H1 (cell line): Measurements from ENCODE around the gene PREB. TPM values are rescaled to one million over a fixed set of nuclear protein-coding genes. Genes with fewer than 3 reads are reported as not detected.

ENCODE experiments used
- CTCF ChIA-PET: fragments of 300-600 bp; sonication (Branson Sonifier 250); formaldehyde crosslinking; loops from one replicate; lab custom pipeline; 2021; ENCODE audit not compliant: partially characterized antibody; lab: Charles Lee
- POLR2A ChIA-PET: fragments of 300-600 bp; sonication (Branson Sonifier 250); formaldehyde crosslinking; loops from one replicate; lab custom pipeline; 2021; ENCODE audit warnings: inconsistent platforms; ENCODE audit not compliant: partially characterized antibody; lab: Charles Lee
- DNase-seq, 2 experiments: peaks; one replicate each; pipeline versions ENCODE4 v3.0.0 to v3.0.0-alpha.2; 2010 to 2022; ENCODE audit warnings: low spot score in 2 of 2, low read depth in 1 of 2, mixed read lengths in 1 of 2
- FAIRE-seq: peaks from 2 replicates; lab custom pipeline; 2011; peaks lifted over from hg19 to GRCh38; lab: Jason Lieb, UNC
- H2AFZ ChIP-seq: 2 replicates; pipeline ENCODE4 v1.8.1; 2012; ENCODE audit warnings: low read length, inconsistent platforms
- H2AK5ac ChIP-seq: 2 replicates; pipeline ENCODE4 v1.6.1; 2013; ENCODE audit warnings: low read depth, low read length
- H2BK120ac ChIP-seq: replicated peaks from 2 replicates; pipeline ENCODE3; 2013; ENCODE audit warnings: low read depth, low read length, inconsistent platforms
- H2BK12ac ChIP-seq: 2 replicates; pipeline ENCODE4 v1.6.1; 2013; ENCODE audit warnings: low read depth, low read length
- H2BK15ac ChIP-seq: 2 replicates; pipeline ENCODE4 v1.6.1; 2013; ENCODE audit warnings: low read length
- H2BK20ac ChIP-seq: 2 replicates; pipeline ENCODE4 v1.6.1; 2013; ENCODE audit warnings: low read length
- H2BK5ac ChIP-seq: 2 replicates; pipeline ENCODE4 v1.6.1; 2013; ENCODE audit warnings: low read depth, low read length
- H3K14ac ChIP-seq: 2 replicates; pipeline ENCODE4 v1.6.1; 2013; ENCODE audit warnings: inconsistent platforms; ENCODE audit not compliant: insufficient read length
- H3K18ac ChIP-seq: 2 replicates; pipeline ENCODE4 v1.6.1; 2013; ENCODE audit warnings: low read length; ENCODE audit errors: extremely low read depth
- H3K23ac ChIP-seq: 2 replicates; pipeline ENCODE4 v1.6.1; 2013; ENCODE audit warnings: inconsistent platforms; ENCODE audit not compliant: insufficient read length
- H3K23me2 ChIP-seq: 2 replicates; pipeline ENCODE4 v1.6.1; 2013; ENCODE audit warnings: low read depth, low read length
- H3K27ac ChIP-seq: 2 replicates; pipeline ENCODE4 v1.6.1; 2011; ENCODE audit warnings: low read depth, low read length, inconsistent platforms
- H3K27me3 ChIP-seq, 4 experiments: replicated peaks in 1 of 4; 1 replicate in 1 of 4; 2 replicates in 3 of 4; pipeline versions ENCODE4 v1.6.1 to v1.8.1; 2011 to 2013; ENCODE audit warnings: low read length in 3 of 4, mild to moderate bottlenecking in 3 of 4, inconsistent platforms in 2 of 4, mixed read lengths in 2 of 4, moderate library complexity in 1 of 4; ENCODE audit not compliant: control insufficient read depth in 3 of 4, insufficient read depth in 3 of 4; ENCODE audit errors: extremely low read depth in 1 of 4
- H3K36me3 ChIP-seq, 4 experiments: 2 replicates each; pipeline versions ENCODE4 v1.6.1 to v1.8.1; 2011 to 2013; ENCODE audit warnings: mild to moderate bottlenecking in 4 of 4, low read length in 3 of 4, moderate library complexity in 2 of 4, control low read depth in 1 of 4, inconsistent platforms in 1 of 4; ENCODE audit not compliant: insufficient read depth in 4 of 4, control insufficient read depth in 2 of 4
- H3K4ac ChIP-seq: replicated peaks from 2 replicates; pipeline ENCODE3; 2013; ENCODE audit warnings: low read length, low read depth, mixed read lengths, inconsistent platforms; ENCODE audit not compliant: insufficient read length
- H3K4me1 ChIP-seq, 4 experiments: replicated peaks in 1 of 4; 1 replicate in 1 of 4; 2 replicates in 3 of 4; pipeline versions ENCODE4 v1.6.1 to v1.8.1; 2011 to 2013; ENCODE audit warnings: low read length in 3 of 4, inconsistent platforms in 2 of 4, mixed read lengths in 1 of 4; ENCODE audit not compliant: insufficient read depth in 4 of 4, control insufficient read depth in 3 of 4
- H3K4me2 ChIP-seq, 2 experiments: 2 replicates each; pipeline versions ENCODE4 v1.6.1 to v1.8.1; 2011 to 2013; ENCODE audit warnings: low read depth in 2 of 2, low read length in 2 of 2, control low read depth in 1 of 2, inconsistent platforms in 1 of 2, mild to moderate bottlenecking in 1 of 2; ENCODE audit not compliant: insufficient read depth in 1 of 2
- H3K4me3 ChIP-seq, 4 experiments: fragments of 200-600, 300-600 bp in 1 of 4; sonication (generic), shearing (Covaris generic), sonication (Bioruptor Twin) in 1 of 4; 2 replicates each; pipeline versions ENCODE4 v1.5.1 to v1.8.1; 2011 to 2016; ENCODE audit warnings: low read length in 4 of 4, low read depth in 3 of 4, control low read depth in 2 of 4, inconsistent platforms in 2 of 4, mild to moderate bottlenecking in 2 of 4, mixed read lengths in 1 of 4, moderate library complexity in 1 of 4; ENCODE audit not compliant: insufficient read depth in 2 of 4; ENCODE audit errors: extremely low read depth in 1 of 4
- H3K56ac ChIP-seq: replicated peaks from 2 replicates; pipeline ENCODE3; 2013; ENCODE audit warnings: low read depth, mild to moderate bottlenecking, mixed read lengths, low read length, inconsistent platforms; ENCODE audit not compliant: insufficient read length
- H3K79me1 ChIP-seq: 2 replicates; pipeline ENCODE4 v1.6.1; 2013; ENCODE audit warnings: low read depth, low read length, control low read depth
- H3K79me2 ChIP-seq, 2 experiments: 2 replicates each; pipeline versions ENCODE4 v1.6.1 to v1.8.1; 2012 to 2013; ENCODE audit warnings: low read length in 2 of 2, mild to moderate bottlenecking in 2 of 2, inconsistent platforms in 1 of 2; ENCODE audit not compliant: insufficient read depth in 2 of 2, control insufficient read depth in 1 of 2
- H3K9ac ChIP-seq, 4 experiments: replicated peaks in 1 of 4; 1 replicate in 1 of 4; 2 replicates in 3 of 4; pipeline versions ENCODE4 v1.6.1 to v1.8.1; 2011 to 2013; ENCODE audit warnings: low read depth in 3 of 4, low read length in 3 of 4, control low read depth in 2 of 4, mild to moderate bottlenecking in 2 of 4, moderate library complexity in 2 of 4, inconsistent platforms in 1 of 4; ENCODE audit errors: extremely low read depth in 1 of 4
- H3K9me3 ChIP-seq, 2 experiments: 2 replicates each; pipeline versions ENCODE4 v1.6.1 to v1.8.1; 2012 to 2013; ENCODE audit warnings: mild to moderate bottlenecking in 2 of 2, moderate library complexity in 2 of 2, control low read depth in 1 of 2, inconsistent platforms in 1 of 2, low read depth in 1 of 2, low read length in 1 of 2, mixed read lengths in 1 of 2; ENCODE audit not compliant: insufficient read depth in 2 of 2
- H4K20me1 ChIP-seq, 2 experiments: replicated peaks in 1 of 2; 2 replicates each; pipeline versions ENCODE3 to v1.8.1; 2011 to 2013; ENCODE audit warnings: inconsistent platforms in 2 of 2, low read length in 2 of 2, mild to moderate bottlenecking in 1 of 2; ENCODE audit not compliant: insufficient read depth in 2 of 2, control insufficient read depth in 1 of 2
- H4K5ac ChIP-seq: 2 replicates; pipeline ENCODE4 v1.6.1; 2013; ENCODE audit warnings: low read length, low read depth, mixed read lengths, inconsistent platforms; ENCODE audit not compliant: insufficient read length
- H4K8ac ChIP-seq: 2 replicates; pipeline ENCODE4 v1.8.0; 2013; ENCODE audit warnings: mild to moderate bottlenecking, moderate library complexity, low read length, inconsistent platforms; ENCODE audit not compliant: insufficient read depth; ENCODE audit errors: extremely low read depth
- H4K91ac ChIP-seq: replicated peaks from 2 replicates; pipeline ENCODE3; 2013; ENCODE audit warnings: low read length, mixed read lengths, inconsistent platforms; ENCODE audit not compliant: insufficient read length
- CBX8 ChIP-seq: fragments of 300-800, 300-1000 bp; sonication (generic); IDR thresholded peaks from 2 replicates; pipeline ENCODE4 v1.7.1; 2016; ENCODE audit warnings: low read depth, low read length, borderline replicate concordance
- EP300 ChIP-seq, 2 experiments: IDR thresholded peaks; 1 replicate in 1 of 2; 2 replicates in 1 of 2; pipeline ENCODE4 v1.6.1; 2011 to 2012; ENCODE audit warnings: low read depth in 2 of 2, low read length in 2 of 2, mild to moderate bottlenecking in 2 of 2, borderline replicate concordance in 1 of 2, inconsistent platforms in 1 of 2, moderate library complexity in 1 of 2
- EZH2 ChIP-seq: fragments of 200-600 bp; sonication (generic); IDR thresholded peaks from 2 replicates; pipeline ENCODE4 v1.7.1; 2012; ENCODE audit warnings: low read depth, mild to moderate bottlenecking, moderate library complexity, low read length, inconsistent platforms; ENCODE audit not compliant: severe bottlenecking
- HDAC2 ChIP-seq, 2 experiments: fragments of 300-600 bp in 1 of 2; sonication (generic) in 1 of 2; IDR thresholded peaks; 2 replicates each; pipeline ENCODE4 v1.6.1; 2011 to 2012; ENCODE audit warnings: low read depth in 2 of 2, low read length in 2 of 2, mild to moderate bottlenecking in 2 of 2, moderate library complexity in 2 of 2, borderline replicate concordance in 1 of 2, inconsistent platforms in 1 of 2
- JUND ChIP-seq: IDR thresholded peaks from 2 replicates; pipeline ENCODE4 v1.6.1; 2011; ENCODE audit warnings: mild to moderate bottlenecking, improper control_type of control experiment, low read length
- KDM5A ChIP-seq: fragments of 200-600 bp; IDR thresholded peaks from 2 replicates; pipeline ENCODE4 v1.7.1; 2012; ENCODE audit warnings: mild to moderate bottlenecking, low read length, inconsistent platforms, mixed read lengths
- NANOG ChIP-seq: IDR thresholded peaks from 2 replicates; pipeline ENCODE4 v1.6.1; 2011; ENCODE audit warnings: low read length, low read depth, mild to moderate bottlenecking, inconsistent platforms; ENCODE audit not compliant: insufficient read depth, poor library complexity, severe bottlenecking
- SAP30 ChIP-seq: fragments of 300-600 bp; sonication (generic); IDR thresholded peaks from 2 replicates; pipeline ENCODE4 v1.7.1; 2012; ENCODE audit warnings: low read length, moderate library complexity, mild to moderate bottlenecking, inconsistent platforms; ENCODE audit not compliant: insufficient read depth, insufficient replicate concordance
- TAF1 ChIP-seq: IDR thresholded peaks from 2 replicates; pipeline ENCODE4 v1.6.1; 2011; ENCODE audit warnings: mild to moderate bottlenecking, low read depth, low read length
- WGBS, 2 experiments: shearing (Covaris generic) in 1 of 2; methylation state at CpG; one replicate each; pipeline versions ENCODE4 v1.1.6 to v1.1.7; 2013 to 2015; ENCODE audit warnings: low lambda C conversion rate in 2 of 2, mixed read lengths in 2 of 2, inconsistent platforms in 1 of 2, low coverage in 1 of 2, missing lambda C conversion rate in 1 of 2; ENCODE audit not compliant: insufficient replicate concordance in 2 of 2, insufficient coverage in 1 of 2, insufficient read length in 1 of 2; ENCODE audit errors: extremely low coverage in 1 of 2, missing lambda C conversion rate in 1 of 2; 5-methylcytosine and 5-hydroxymethylcytosine counted together
- polyA plus RNA-seq, 7 experiments: library from polyadenylated mRNA; depleted of rRNA in 3 of 7; stranded (reverse) in 5 of 7; unstranded in 2 of 7; fragments of >200 nt in 5 of 7; fragments of 200-250 nt in 2 of 7; gene quantifications; 1 replicate in 5 of 7; 2 replicates in 1 of 7; 4 replicates in 1 of 7; pipeline versions ENCODE4 v1.2.1 to v1.2.3, GENCODE V29; 2011 to 2013; ENCODE audit warnings: missing spikeins in 2 of 7, mixed read lengths in 2 of 7
- total RNA-seq: library from RNA; stranded (reverse); fragmentation: NEBNext Ultra II Directional; extraction: Animal tissue kit (Norgen Biotek cat#: 25700); gene quantifications from 2 replicates; pipeline ENCODE4 v1.2.1, GENCODE V29; 2021

Gene PREB
- total and polyA plus RNA-seq, 2 of the 8 experiments (the other 6 are each of a cell fraction or from before 2014, with no cell fraction given), result 54.1 to 72.2 TPM

GRCh38 chr2:27127883-27128667 is 6.4 kb downstream of the PREB start:
- TF ChIP-seq KDM5A, result no peak
- TF ChIP-seq HDAC2 (IDR thresholded peaks at IDR 0.05; ENCODE audit: borderline replicate concordance in 1 of 2, low read depth in 2 of 2, low read length in 2 of 2), result no peak
- no peak for TF ChIP-seq CBX8
- TF ChIP-seq NANOG, result no peak
- no peak for TF ChIP-seq EP300 (IDR thresholded peaks at IDR 0.05; ENCODE audit: borderline replicate concordance in 1 of 2, low read depth in 2 of 2, low read length in 2 of 2)
- TF ChIP-seq JUND, result no peak
- TF ChIP-seq EZH2, result no peak
- TF ChIP-seq SAP30, result no peak
- no peak for TF ChIP-seq TAF1
- Histone ChIP-seq H4K20me1 (peaks cover 5 to 11% of the 10 kb centered on the region in 2 experiments), H3K56ac (no peak overlapping the region), H3K23ac (no peak overlapping the region), H2AFZ (no peak overlapping the region), H3K27me3 (peaks cover 0 to 7% (median 4%) of the 10 kb centered on the region in 4 experiments; a peak in 4 of 7 replicates), H3K14ac (no peak overlapping the region), H2BK20ac (no peak overlapping the region), H4K8ac (no peak overlapping the region), H4K91ac (no peak overlapping the region), H3K23me2 (peaks cover 5% of the 10 kb centered on the region), H3K9ac (no peak overlapping the region), H3K4ac (no peak overlapping the region), H3K4me1 (peaks cover 0 to 7% (median 4%) of the 10 kb centered on the region in 4 experiments; a peak in 6 of 7 replicates), H3K79me2 (peaks cover 0 to 6% of the 10 kb centered on the region in 2 experiments; a peak in 1 of 4 replicates), H3K18ac (no peak overlapping the region), H2AK5ac (no peak overlapping the region), H4K5ac (no peak overlapping the region), H2BK120ac (no peak overlapping the region), H3K9me3 (no peaks in the 10 kb centered on the region), H2BK5ac (no peak overlapping the region), H3K4me3 (no peak overlapping the region), H2BK12ac (no peak overlapping the region), H3K36me3 (peaks cover 2 to 26% (median 16%) of the 10 kb centered on the region in 4 experiments; a peak in 6 of 8 replicates), H2BK15ac (no peak overlapping the region), H3K4me2 (no peak overlapping the region), H3K27ac (no peak overlapping the region), H3K79me1 (no peaks in the 10 kb centered on the region; the same call in none of the 2 replicates)
- ChIA-PET CTCF (interaction anchor here (0.9 to 3.1 kb wide), 5 partner anchors 16 to 63 kb away, joined by 3 to 10 read pairs (median 4); no protein-coding TSS in a partner anchor), POLR2A (interaction anchor here (0.6 to 1.2 kb wide), 2 partner anchors 9 to 71 kb away, joined by 3 to 4 read pairs; partner anchors contain the start of gene CGREF1)
- no peak for DNase-seq
- 91% methylated on average over 9 of the region's 9 CpGs; no CpG with 5 or more reads in 1 of the 2 experiments for WGBS, 2 experiments
- no peak for FAIRE-seq
